GM18907 (cell line): Measurements from ENCODE around the gene BCAR1.
A peak's percentile ranks its signal among the peaks of the same experiment; 100 is the strongest.
"Not testable (repeated sequence)": the region's sequence is repeated elsewhere in the genome, so short reads cannot be mapped to it uniquely, and the experiment has no call there.

Experiments used
- ATAC-seq: cut with Tn5 transposase; IDR thresholded peaks from one replicate; pipeline ENCODE4 v1.9.1; 2021; ENCODE audit warnings: mild to moderate bottlenecking, moderate library complexity; ENCODE audit not compliant: unreplicated experiment

Gene BCAR1

DNA sequence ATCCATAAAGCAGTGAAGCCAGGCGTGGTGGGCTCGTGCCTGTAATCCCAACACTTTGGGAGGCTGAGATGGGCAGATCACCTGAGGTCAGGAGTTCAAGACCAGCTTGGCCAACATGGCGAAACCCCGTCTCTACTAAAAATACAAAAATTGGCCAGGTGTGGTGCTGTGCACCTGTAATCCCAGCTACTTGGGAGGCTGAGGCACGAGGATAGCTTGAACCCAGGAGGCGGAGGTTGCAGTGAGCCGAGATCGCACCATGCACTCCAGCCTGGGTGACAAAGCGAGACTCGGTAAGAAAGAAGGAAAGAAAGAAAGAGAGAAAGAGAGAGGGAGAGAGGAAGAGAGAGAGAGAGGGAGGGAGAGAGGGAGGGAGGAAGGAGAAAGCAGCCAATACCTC is 21.2 kb upstream of the BCAR1 start:
- not testable (repeated sequence) for ATAC-seq

DNA sequence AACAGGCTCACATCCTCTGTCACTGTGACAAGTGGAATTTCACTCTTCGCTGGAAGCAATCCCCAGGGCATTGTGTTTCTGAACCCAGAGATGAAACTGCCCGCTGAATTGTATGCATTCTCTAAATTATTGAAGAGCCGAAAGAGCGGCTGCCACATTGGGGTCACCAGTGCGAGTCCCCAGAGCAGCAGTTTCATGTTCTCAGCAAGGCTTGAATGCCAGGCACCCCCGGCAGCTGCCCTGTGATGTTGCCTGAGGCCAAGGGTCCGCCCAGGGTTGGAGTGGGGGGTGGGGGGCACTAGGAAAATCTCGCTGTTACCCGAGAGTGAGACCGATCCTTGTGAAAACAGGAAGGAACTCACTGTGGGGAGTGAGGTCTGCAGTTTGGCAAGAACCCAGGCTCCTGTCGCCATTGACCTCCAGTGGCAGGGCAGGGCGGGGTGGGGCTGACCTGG is 20.7 kb upstream of the BCAR1 start:
- peak; percentile 71 for ATAC-seq

DNA sequence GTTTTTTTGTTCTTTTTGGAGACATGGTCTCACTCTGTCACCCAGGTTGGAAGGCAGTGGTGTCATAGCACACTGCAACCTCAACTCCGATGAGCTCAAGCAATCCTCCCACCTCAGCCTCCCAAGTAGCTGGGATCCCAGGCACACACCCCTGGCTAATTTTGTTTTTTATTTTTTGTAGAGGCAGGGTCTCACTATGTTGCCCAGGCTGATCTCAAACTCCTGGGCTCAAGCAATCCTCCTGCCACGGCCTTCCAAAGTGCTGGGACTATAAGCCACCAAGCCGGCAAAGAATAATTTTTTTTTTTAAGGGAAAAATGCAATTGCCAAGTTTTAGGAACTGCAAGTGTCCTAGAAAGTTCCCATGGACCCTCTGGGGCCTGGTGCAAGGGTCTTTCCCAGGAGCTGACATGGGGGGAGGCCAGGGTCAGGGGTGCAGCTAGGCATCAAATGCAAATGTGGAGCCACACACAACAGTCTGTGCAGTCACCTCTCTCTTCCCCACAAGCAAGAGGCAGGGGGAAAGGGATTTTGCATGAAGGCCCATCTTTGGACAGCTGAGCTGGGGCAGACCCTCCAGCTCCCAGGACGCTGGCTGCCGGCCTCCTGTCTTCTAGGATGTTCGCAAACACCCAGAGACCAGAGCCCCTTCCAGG is 20.1 kb upstream of the BCAR1 start:
- ATAC-seq: peak; percentile 31

DNA sequence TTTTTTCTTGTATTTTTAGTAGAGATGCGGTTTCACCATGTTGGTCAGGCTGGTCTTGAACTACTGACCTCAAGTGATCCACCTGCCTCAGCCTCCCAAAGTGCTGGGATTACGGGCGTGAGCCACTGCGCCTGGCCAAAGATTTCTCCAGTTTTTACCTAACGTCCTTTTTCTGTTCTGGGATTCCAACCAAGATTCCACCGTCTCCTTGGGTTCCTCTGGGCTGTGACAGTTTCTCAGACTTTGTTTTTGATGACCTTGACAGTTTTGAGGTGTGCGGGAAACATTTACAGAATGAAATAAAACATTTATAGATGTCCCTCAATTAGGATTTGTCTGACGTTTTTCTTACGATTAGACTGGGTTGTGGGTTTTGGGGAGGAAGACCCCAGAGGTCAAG is 17.9 kb upstream of the BCAR1 start:
- ATAC-seq: not testable (repeated sequence)

DNA sequence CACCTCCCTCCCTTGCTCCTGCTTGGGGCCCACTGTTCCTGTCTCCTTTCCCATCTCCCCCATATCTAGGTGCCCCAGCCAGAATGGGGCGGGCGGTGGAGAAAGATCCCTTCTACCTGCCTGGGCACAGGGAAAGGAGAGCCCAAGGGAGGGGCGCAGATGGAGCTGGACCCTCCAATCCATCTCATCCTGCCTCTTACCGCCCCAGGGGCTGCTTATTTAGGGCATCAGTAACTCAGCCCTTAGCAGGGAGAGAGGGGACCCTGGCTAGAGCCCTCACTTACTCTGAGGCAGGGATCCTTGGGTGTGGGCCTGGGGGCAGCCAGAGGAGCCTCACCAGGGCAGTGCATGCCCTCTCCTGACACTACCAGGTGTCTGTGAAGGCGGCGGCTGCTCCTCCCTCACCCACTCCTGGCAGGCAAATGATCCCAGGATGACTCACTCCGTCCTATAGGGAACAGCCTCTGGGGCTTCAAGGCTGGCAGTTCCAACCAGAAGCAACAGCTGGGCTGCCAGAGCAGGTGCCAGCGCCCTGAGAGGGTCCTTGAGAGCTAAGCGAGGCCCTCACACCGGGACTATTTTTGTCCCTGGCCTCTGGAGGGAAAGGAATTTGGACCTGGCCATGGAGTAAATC is 16.3 kb upstream of the BCAR1 start:
- ATAC-seq: no peak

DNA sequence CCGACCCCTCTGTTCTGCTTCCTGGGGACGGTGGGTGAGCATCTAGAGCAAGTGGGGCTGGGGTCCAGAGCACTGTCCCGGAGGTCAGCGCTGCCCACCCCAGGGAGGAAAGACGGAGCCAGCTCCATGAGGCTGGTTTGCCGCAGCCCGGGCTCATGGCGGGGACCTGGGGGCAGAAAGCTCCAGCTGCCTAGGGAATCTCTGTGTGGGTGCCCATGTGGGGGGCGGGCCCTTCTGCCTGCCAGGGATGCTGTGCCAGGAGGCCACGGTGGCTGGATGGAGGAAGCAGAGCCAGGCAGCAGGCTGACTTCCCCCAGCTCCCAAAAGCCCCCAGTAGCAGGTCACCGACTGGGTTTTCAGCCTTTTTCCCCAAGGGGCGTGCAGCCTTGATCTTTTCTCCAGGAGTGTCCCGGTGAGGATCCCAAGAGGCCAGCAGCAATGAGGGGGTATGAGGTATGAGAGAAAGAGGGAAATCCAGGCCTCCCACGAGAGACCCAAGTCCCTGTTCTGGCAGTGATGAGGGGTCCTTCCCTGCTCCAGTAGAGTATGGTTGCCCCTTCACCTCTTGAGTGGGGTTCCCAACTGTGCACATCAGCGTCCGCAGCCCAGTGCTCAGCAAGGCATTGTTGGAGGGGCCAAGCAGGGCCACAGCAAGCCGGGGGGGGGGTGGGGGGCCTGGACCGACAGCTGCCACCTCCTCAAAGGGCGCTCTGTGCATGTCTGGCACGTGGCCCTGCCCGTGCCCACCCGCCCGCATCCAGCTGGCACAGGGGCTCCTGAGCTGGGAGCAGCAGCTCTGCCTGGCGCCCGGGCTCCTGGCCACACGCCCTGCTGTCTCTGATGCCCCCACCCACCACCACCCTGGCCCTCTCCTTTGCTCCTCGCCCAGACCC is 15.6 kb upstream of the BCAR1 start:
- ATAC-seq: no peak

DNA sequence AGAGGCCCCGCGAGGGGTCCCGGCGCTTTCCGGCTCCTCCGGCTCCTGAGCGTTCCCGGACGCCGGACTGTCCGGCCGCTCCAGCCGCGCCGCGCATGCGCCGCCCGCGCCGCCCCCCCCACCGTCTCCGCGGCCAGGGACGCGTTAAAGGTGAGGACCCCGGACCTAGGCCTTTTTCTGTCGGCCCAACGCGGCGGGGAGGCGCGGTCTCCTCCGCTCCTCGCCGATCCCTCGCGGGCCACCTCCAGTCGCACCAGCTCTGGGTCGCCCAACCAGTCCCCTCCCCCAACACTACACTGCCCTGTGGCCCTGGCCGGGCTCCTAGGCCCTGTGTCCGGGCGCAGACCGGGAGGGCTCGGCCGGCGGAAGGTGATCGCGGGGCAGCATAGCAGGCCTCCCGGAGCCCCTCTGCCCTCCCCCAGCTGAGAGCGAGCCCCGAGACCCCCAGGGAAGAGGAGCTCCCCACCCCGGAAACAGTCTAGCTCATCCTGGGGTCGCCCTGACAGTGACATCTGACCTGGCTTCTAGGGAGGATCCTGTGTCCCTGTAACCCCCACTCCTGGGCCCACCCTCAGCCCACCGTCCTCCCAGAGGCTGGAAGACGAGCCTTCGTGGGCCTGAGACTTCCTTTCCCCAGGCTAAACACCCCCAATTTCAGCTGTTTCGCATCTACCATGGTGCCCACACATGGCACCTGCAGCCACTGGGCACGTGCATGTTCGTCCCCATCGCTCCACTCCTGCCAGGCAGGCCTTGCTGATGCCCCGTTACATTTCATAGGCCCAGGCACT is 14.7 kb upstream of the BCAR1 start:
- peak; percentile 76 for ATAC-seq

DNA sequence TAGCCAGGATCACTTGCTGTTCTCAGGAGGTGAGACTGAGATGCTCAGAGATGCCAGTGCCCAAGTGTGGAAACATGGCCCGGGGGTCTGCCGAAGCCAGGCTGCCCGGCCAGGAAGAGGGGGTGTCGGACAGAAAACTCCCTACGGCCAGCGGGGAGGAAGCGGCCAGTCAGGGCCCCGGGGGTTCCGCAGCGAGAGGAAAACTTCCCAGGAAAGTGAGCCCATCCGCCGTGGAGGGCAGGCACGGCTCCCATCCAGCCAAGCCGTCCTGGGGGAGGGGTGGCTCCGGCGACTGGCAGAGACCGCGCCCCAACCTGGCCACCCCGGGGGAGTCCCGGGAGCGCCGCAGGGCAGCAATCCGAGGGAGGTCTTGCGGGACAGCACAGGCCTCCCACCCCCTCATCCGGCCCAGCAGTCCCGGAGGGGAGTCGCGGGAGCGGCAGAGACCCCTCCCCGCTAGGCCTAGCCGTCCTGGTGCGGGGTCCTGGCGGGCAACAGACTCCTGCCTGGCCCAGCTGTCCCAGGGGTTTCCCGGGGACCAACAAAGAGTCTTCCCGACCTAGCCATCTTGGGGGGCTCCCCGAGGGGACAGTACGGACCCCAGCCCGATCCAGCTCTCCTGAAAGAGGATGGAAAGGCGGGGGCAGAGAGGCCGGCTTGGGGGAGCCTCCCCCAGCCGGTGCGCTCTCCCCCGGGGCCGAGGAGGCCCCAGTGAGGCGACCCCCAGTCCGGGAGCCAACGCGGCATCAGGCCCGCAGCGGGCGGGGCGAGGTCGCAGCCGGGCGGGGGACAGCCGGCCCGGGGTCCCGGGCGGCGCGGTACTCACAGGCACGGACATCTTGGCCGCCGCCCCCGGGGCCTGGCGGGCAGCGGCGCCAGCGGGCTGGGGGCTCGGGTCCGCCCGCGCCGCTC is 13.8 kb upstream of the BCAR1 start:
- peak; percentile 22 for ATAC-seq

DNA sequence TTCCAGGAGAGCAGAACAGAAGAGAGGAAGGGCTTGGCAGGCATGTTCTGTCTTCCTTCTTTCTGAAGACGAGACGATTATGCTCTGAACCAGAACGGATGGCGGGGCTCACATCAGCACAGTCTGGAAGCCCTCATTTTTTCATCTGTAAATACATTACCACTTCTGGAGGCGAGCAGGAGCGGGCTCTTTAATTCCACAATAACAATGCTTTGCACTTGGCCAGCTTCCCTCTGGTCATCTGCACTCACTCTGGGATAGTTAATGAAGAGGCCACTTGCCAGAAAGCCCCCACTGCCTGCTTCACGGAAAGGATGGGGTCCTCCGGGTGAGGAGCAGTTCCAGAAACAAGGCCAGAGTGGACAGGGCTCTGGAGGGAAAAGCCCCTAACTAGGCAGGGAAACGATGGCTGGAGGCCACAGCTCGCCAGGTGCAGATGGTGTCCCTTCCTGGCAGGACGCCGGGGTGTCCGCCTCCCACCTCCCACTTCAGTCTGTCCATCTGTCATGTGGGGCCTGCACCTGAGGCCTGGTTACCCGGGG is 13.1 kb upstream of the BCAR1 start:
- no peak for ATAC-seq

DNA sequence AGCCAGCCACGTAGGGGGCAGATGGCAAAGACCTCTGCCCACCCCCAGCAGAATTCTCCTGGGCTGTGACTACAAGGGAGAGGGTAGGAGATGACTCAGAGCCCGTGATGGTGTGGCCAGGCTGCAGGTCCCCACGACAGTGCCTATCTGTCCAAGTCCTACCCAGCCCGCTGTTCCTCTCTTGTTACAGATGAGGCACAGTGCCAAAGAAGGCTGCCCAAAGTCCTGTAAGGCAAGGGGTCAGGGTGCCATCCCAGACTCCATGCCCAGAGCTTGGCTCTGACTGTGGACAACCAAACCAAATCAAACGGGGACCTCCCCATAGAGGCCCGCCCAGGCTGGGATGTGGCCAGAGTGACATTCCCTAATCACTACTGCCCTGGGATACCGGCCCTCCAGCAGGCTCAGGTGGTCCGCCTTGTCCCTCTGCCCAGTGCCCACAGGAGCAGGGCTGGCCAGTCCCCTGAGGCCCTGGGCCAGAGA is 12.6 kb upstream of the BCAR1 start:
- ATAC-seq: no peak

DNA sequence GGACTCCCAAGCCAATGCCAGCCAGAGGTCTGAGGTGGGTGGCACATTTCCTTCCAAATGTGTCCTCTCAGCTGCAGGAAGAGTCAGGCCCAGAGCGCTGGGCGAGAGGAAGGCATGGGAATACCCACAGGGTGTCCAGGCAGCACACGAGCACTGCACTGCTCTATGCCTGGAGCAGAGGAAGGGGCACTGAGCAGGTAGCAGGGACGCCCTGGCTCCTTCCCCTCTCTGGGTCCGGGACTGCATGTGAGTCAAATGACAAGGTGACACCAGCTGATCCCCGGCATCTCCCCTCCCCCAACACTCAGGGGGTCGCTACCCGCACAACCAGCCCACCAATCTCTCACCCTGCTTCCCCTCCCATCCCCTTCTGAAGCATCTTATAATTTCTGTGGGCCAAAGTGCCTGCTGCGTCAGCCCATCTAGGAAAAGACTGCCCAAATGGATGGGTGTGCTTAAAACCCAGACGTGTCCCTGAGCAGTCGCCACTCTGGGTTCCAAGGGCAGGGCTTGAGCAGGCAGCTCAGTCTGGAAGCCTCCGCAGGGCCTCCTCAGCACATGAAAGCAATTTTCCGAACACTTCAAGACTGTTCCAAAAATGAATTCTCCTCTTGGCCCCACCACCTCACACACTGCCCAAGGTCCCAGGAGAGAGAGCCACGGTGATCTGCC is 12.0 kb upstream of the BCAR1 start:
- no peak for ATAC-seq

DNA sequence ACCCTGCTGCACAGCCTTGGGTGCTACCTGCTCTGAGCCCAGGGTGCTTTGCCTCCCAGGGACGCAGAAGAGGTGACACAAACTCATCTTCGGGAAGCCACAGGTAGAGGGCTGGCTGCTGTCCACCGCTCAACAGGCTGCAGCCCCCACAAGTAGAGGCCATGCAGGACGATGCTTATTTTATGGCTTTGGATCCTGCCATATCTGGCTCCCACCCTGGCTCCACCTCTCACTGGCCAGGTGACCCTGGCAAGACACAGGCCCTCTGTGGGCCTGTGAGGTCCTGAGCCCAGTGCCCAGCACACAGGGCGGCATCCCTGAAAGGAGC is 11.3 kb upstream of the BCAR1 start:
- ATAC-seq: no peak

DNA sequence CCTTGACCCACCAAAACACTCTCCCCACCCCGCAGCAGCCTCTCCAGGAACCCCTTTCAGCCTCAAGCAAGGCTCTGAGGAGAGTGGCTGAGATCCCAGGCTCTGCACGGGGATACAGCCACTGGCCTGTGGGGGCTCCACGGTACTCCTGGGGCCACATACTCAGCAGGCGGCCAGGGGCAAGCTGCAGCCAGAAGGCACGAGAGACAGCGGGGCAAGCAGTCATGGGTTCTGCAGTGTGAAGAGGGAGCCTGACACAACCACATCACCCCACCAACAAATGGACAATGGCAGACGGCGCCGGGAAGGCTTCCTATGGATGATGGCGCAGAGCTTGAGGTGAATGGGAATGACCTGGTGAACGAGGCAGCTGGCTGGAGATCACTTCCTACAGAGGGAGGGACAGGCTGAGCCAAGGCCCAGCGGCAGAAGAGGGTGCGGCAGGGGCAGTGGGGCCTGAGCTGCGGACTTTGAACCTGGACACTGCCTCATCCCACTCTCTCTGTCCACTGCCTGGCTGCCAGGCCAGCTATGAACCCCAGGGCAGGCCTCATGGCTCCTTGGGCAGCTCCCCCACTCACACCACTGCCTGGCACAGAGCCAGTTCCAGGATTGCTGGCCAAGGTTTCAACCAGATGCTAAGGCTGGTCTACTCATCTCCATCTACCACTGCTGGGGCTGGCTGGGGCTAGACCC is 10.8 kb upstream of the BCAR1 start:
- ATAC-seq: no peak

DNA sequence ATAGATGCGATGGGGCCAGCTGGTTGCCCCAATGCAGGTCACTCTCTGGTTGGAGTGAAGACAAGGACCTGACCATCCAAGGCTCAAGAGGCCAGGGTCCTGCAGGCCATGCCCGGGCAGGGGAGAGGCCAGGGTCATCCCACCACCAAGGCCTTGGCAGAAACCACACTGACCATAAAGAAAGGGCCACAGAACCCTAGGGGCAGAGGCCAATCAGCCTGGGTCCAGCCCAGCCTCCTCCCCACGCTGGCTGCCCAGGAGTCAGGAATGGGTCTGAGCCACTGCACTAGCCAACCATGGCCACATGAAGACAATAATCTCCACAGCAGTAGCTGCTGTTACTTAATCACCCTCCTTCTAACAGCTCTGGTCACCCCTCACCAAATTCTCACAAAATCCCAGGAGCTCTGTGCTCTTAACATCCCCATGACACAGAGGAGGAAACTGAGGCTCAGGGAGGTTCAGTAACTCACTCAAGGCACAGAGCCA is 10.2 kb upstream of the BCAR1 start:
- ATAC-seq: no peak

DNA sequence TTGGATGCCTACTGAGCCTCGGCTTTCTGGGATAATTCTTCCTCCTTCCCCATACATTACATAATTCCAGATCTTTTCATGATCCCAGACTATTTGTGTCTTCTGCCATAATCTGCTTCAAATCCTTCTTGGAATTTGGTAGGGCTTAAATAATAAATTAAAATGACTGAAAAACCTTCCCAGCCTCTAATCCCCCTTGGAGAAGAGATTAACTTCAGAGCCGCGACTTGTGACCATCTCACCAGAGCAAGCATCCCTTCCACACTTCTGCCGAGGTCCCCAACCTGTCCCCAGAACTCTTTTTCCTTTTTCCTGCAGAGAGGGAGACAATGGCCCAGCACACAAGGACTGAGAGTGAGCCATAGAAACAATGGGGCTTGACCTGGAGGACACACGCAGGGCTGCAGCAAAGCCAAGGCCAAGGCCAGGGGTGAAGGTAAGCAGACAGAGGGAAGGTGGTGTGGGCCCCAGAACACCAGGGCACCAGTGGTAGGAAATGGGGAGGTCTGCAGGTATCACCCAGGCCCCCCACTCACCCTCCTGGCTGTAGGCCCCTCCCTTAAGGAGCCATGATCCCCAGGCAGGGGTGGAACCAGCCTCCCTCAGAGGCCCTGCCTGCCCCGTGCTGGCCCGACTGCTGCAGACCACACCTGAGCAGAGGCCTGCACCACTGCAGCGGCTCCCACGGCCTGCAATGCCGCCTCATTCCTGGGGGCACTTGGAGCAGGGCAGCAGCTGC is 9.6 kb upstream of the BCAR1 start:
- ATAC-seq: no peak

DNA sequence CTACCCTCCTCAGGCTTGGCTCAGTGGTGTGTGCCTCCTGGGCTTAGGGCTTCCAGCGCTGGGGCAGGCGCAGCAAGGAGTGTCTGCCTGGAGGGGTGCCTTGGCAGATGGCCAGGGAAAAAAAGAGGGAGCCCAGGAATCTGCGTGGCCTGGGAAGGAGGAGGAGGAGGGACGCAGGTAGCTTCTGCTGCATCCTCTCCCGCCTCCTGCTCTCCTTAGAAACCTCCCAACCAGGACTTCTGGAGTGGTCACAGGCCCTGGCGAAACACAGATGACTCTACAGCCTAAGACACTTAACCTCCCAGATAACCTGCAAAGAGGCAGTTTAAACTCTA is 7.3 kb upstream of the BCAR1 start:
- ATAC-seq: no peak

DNA sequence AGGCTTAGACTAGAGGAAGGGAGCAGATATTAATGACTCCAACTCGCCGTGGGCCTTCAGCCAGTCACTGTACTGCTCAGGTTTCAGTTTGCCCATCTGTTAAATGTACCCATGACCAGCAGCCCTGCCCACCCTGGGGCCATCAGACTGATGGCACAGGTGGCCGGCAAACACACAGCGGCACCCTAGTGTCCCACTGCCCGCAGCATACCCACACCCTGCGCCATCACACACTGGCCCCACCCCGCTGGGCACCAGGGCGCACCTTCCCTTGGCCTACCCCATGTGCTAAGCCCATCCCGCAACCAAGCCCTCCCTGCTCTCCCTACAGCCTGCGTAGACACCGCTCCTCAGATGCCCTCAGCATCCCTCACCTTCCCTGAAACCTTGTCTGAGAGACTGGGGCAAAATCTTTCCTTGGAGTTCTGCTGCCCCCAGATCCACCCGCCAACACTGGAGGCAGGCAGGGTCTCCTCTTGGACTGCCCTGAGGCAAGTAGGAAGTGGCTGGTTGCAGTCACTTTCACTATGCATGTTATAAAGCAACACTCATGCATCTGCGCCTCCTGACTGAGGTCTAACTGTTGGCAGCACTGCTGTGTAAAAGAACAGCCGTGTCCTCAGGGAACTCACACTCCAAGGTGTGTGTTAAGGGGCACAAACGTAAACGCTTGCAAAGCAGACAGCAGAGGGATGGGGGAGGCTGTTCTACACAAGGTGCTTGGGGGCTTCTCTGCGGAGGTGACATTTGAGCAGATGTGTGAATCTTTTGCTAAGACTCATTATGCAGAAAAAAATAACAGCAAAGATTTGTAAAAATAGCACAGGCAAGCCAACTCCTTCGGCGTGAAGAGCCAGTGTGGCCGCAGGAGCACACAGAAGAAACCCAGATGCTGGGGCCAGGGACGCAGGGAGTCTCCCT is 6.7 kb upstream of the BCAR1 start:
- no peak for ATAC-seq
